PC-9 (cell line): ENCODE data around the gene PC. TPM values are rescaled to one million over a fixed set of nuclear protein-coding genes. Genes with fewer than 3 reads are reported as not detected.

Experiments used
- BruUV-seq: library from RNA; stranded (reverse); fragments of 400-500 nt; replicated peaks from 2 replicates; lab custom pipeline; 2021; lab: Mats Ljungman, UMichigan
- CTCF ChIA-PET: fragments of 300-600 bp; sonication (Branson Sonifier 250); formaldehyde crosslinking; loops from one replicate; lab custom pipeline; 2022; ENCODE audit warnings: antibody characterized with exemption; lab: Charles Lee
- POLR2A ChIA-PET: fragments of 300-600 bp; sonication (Branson Sonifier 250); formaldehyde crosslinking; loops from one replicate; lab custom pipeline; 2022; ENCODE audit warnings: antibody characterized with exemption; ENCODE audit not compliant: unreplicated experiment; lab: Charles Lee
- DNase-seq, 2 experiments: peaks; one replicate each; pipeline versions ENCODE4 v3.0.0 to v3.0.0-alpha.2; 2015 to 2022; ENCODE audit warnings: mixed read lengths in 1 of 2
- H2AFZ ChIP-seq: fragments of 200-600 bp; sonication (generic); 2 replicates; pipeline ENCODE4 v1.8.1; 2017; ENCODE audit warnings: antibody characterized with exemption
- H3F3A ChIP-seq: fragments of 200-600 bp; sonication (generic); 2 replicates; pipeline ENCODE4 v1.8.1; 2017; ENCODE audit warnings: antibody characterized with exemption, mild to moderate bottlenecking, low read depth; ENCODE audit not compliant: insufficient read depth
- H3K27ac ChIP-seq: fragments of 200-600 bp; sonication (generic); 2 replicates; pipeline ENCODE4 v1.6.1; 2016; ENCODE audit warnings: mixed run types
- H3K27me3 ChIP-seq: fragments of 200-600 bp; sonication (generic); 2 replicates; pipeline ENCODE4 v1.6.1; 2016; ENCODE audit warnings: low read depth, mixed run types; ENCODE audit not compliant: insufficient read depth
- H3K36me3 ChIP-seq: fragments of 200-600 bp; sonication (generic); 2 replicates; pipeline ENCODE4 v1.6.1; 2016; ENCODE audit warnings: low read depth, mixed run types
- H3K4me1 ChIP-seq: fragments of 200-600 bp; sonication (generic); replicated peaks from 2 replicates; pipeline ENCODE4 v1.6.1; 2016; ENCODE audit warnings: mixed run types; ENCODE audit not compliant: insufficient read depth
- H3K4me2 ChIP-seq: fragments of 200-600 bp; sonication (generic); 2 replicates; pipeline ENCODE4 v1.6.1; 2017; ENCODE audit warnings: mixed run types
- H3K4me3 ChIP-seq: fragments of 200-600 bp; sonication (generic); 2 replicates; pipeline ENCODE4 v1.6.1; 2016; ENCODE audit warnings: mixed run types
- H3K79me2 ChIP-seq: fragments of 200-600 bp; sonication (generic); 2 replicates; pipeline ENCODE4 v1.6.1; 2017; ENCODE audit warnings: low read depth, mixed run types
- H3K9me2 ChIP-seq: fragments of 200-600 bp; sonication (generic); 2 replicates; pipeline ENCODE4 v1.8.1; 2017; ENCODE audit warnings: mild to moderate bottlenecking; ENCODE audit not compliant: insufficient read depth
- H3K9me3 ChIP-seq: fragments of 200-600 bp; sonication (generic); 2 replicates; pipeline ENCODE4 v1.8.1; 2016; ENCODE audit warnings: low read depth; ENCODE audit not compliant: insufficient read depth
- H4K20me1 ChIP-seq: fragments of 200-600 bp; sonication (generic); 2 replicates; pipeline ENCODE4 v1.8.1; 2017; ENCODE audit not compliant: insufficient read depth
- EZH2 ChIP-seq: fragments of 200-600 bp; sonication (generic); IDR thresholded peaks from 2 replicates; pipeline ENCODE4 v1.8.0; 2017; ENCODE audit warnings: antibody characterized with exemption, low read depth
- intact Hi-C: fragments of 100-400 bp; cut with micrococcal nuclease; formaldehyde crosslinking; loops from one replicate; pipeline ENCODE4 v1.10.0; 2022; ENCODE audit not compliant: unreplicated experiment
- total RNA-seq: library from RNA; stranded (reverse); gene quantifications from 2 replicates; pipeline ENCODE4 v1.2.3, GENCODE V29; 2021
- TF ChIP-seq, protein P1 (sequence below): fragments of 200-600 bp; sonication (generic); conservative IDR thresholded peaks from 2 replicates; pipeline ENCODE4 v1.6.1; 2017; ENCODE audit warnings: mixed run types, antibody characterized with exemption, mild to moderate bottlenecking, moderate library complexity

PC gene
- total RNA-seq, 1 experiment from 2014 or later = 38.9 TPM

DNA sequence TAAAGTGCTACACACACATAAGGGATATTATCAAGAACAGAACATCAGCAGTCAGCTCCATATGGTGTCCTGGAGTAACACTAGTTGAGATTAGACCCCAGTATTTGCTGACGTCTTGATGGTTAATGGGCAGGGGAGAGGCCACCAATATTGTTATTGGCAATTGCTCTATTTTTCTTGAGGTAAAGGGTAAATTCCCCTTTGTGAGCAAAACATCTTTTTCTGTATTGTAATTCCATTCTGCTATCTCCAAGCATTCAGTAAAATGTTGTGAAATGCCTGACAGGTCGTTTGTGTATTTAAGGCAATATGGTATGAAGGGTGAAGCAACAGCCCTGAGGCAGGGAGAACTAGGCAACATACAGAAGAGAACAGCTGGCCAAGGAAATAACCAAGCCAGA lies 21.9 kb downstream of the PC start:
- H3K36me3 ChIP-seq = no peaks in the 10 kb centered on the region
- H3K4me3 ChIP-seq = no peak overlapping the region
- TF ChIP-seq, protein P1, sequence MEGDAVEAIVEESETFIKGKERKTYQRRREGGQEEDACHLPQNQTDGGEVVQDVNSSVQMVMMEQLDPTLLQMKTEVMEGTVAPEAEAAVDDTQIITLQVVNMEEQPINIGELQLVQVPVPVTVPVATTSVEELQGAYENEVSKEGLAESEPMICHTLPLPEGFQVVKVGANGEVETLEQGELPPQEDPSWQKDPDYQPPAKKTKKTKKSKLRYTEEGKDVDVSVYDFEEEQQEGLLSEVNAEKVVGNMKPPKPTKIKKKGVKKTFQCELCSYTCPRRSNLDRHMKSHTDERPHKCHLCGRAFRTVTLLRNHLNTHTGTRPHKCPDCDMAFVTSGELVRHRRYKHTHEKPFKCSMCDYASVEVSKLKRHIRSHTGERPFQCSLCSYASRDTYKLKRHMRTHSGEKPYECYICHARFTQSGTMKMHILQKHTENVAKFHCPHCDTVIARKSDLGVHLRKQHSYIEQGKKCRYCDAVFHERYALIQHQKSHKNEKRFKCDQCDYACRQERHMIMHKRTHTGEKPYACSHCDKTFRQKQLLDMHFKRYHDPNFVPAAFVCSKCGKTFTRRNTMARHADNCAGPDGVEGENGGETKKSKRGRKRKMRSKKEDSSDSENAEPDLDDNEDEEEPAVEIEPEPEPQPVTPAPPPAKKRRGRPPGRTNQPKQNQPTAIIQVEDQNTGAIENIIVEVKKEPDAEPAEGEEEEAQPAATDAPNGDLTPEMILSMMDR = no peak
- TF ChIP-seq EZH2 = no peak
- CTCF ChIA-PET = interaction anchor here (0.7 kb wide), 1 partner anchor 27 kb away, joined by 7 read pairs; no protein-coding TSS in a partner anchor
- no peaks in the 10 kb centered on the region for H3K79me2 ChIP-seq
- no peaks in the 10 kb centered on the region for H3K9me2 ChIP-seq
- POLR2A ChIA-PET = no interaction called here
- no peak overlapping the region for H3K4me2 ChIP-seq
- no peaks in the 10 kb centered on the region for H3K27me3 ChIP-seq
- 0 out of 2 replicates have a peak, but pooled peaks cover 4% of the 10 kb centered on the region for H3K9me3 ChIP-seq
- peak in 1 of 2 experiments; percentile 78 for DNase-seq
- peaks cover 26% of the 10 kb centered on the region for H3K4me1 ChIP-seq
- no peaks in the 10 kb centered on the region for H4K20me1 ChIP-seq
- no peak overlapping the region for H3K27ac ChIP-seq
- BruUV-seq = no TSS peak
- H2AFZ ChIP-seq = no peak overlapping the region
- peaks cover 30% of the 10 kb centered on the region; the same call in 1 of the 2 replicates for H3F3A ChIP-seq
- intact Hi-C loops = no loop called here

DNA sequence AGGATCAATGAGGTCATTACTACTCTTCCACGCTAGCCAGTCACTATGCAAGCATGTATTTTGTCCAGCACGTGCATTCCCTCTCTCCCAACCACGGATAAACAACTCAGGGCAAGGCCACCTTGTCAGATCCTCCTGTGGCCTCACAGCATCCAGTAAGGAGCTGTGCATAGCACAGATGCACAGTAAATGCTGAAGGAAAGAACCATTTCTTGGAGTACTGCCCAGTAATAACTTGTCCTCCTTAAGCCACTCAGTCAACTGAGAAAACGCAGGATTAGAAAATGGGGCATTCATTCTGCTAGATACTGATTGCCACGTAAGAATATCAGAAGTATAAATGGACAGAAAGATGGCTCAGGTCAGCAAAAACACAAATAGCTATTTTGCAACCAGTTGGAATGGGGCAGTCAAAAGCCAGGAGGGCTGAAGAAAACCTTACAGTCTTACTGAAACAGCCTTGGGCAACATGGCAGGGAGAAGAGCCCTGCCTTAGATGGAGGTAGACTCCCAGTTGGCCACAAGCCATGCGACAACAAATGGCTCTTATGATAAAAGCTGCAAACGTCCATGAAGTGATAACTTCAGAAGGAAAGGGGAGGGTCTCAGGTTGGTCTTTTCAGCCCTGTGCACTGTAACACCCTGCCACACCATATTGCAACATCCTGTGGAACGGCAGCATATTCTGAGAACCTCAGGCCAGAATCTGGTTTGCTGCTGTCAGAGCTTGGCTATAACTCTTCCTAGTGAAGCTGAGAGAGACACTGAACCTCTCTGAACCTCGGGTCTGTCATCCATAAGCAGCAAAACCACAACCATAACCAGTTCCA lies 23.0 kb downstream of the PC start:
- Histone ChIP-seq H3K27me3 (no peaks in the 10 kb centered on the region), H3K79me2 (no peaks in the 10 kb centered on the region), H3K9me3 (0 out of 2 replicates have a peak, but pooled peaks cover 4% of the 10 kb centered on the region), H3F3A (peaks cover 30% of the 10 kb centered on the region; the same call in 1 of the 2 replicates), H3K9me2 (no peaks in the 10 kb centered on the region), H2AFZ (no peak overlapping the region), H3K4me2 (no peak overlapping the region), H3K4me1 (peaks cover 26% of the 10 kb centered on the region), H3K27ac (no peak overlapping the region), H3K36me3 (no peaks in the 10 kb centered on the region), H3K4me3 (no peak overlapping the region), H4K20me1 (no peaks in the 10 kb centered on the region)
- CTCF ChIA-PET = interaction anchor here (0.7 kb wide), 1 partner anchor 92 kb away, joined by 3 read pairs; the partner anchor contains the start of gene RCE1
- BruUV-seq = no TSS peak
- DNase-seq = no peak
- intact Hi-C loops = no loop called here
- POLR2A ChIA-PET = interaction anchor here (0.6 kb wide), 1 partner anchor 71 kb away, joined by 4 read pairs; no protein-coding TSS in a partner anchor
- TF ChIP-seq, protein P1 = no peak
- no peak for TF ChIP-seq EZH2

DNA sequence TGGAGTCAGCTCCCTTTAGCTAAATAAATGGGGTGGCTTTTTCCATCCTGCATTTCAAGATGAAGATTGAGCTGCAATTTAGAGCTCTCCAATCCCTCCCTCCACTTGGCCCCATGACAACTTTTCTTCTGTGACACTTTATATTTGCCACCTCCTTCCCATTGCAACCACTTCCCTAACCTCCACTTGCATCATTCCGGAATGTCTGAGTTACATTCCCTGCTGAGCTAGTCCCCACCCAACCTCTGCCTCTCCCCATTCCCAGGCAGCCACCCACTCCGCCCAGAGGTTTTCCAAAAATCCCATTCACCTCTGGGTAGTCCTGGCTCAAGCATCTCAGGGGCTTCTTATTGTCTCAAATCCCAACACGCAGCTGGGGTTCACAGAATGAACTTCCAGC lies 24.7 kb downstream of the PC start:
- H3K4me3 ChIP-seq = no peak overlapping the region
- H3K9me3 ChIP-seq = 0 out of 2 replicates have a peak, but pooled peaks cover 4% of the 10 kb centered on the region
- H3K9me2 ChIP-seq = no peaks in the 10 kb centered on the region
- no peak overlapping the region for H3K4me2 ChIP-seq
- H3K27ac ChIP-seq = no peak overlapping the region
- CTCF ChIA-PET = no interaction called here
- no peak for DNase-seq
- POLR2A ChIA-PET = interaction anchor here (0.6 kb wide), 1 partner anchor 120 kb away, joined by 18 read pairs; no protein-coding TSS in a partner anchor
- no peaks in the 10 kb centered on the region for H3K79me2 ChIP-seq
- H2AFZ ChIP-seq = no peak overlapping the region
- TF ChIP-seq, protein P1 = no peak
- TF ChIP-seq EZH2 = no peak
- no TSS peak for BruUV-seq
- intact Hi-C loops = no loop called here
- no peaks in the 10 kb centered on the region for H3K36me3 ChIP-seq
- H3K27me3 ChIP-seq = no peaks in the 10 kb centered on the region
- H4K20me1 ChIP-seq = no peaks in the 10 kb centered on the region
- peaks cover 26% of the 10 kb centered on the region for H3K4me1 ChIP-seq
- H3F3A ChIP-seq = peaks cover 30% of the 10 kb centered on the region; the same call in 1 of the 2 replicates
